ENCODE results near the gene PHLPP1. TPM values are rescaled to one million over a fixed set of nuclear protein-coding genes. Genes with fewer than 3 reads are reported as not detected.

PHLPP1 gene
- total RNA-seq, 1 experiment from 2014 or later, result 39.9 TPM

DNA sequence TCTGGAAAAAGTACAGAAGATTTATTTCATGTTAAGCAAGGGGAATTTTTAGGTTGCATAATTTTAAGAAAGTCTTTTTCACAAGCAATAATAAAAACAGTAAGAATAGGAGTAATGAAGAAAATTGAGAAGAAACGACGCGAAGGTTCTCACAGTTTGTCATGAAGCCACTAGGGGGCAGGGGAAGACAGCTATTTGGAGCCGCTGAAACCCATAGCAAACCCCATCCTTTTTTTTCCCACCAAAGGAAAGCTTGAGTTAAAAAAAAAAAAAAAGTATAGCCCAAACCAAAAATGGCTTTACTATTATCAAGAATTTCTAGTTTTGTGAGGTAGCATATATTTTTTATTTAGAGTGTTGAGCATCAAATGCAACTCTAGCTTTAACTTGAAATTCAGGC, 300.9 kb downstream of the PHLPP1 start:
- Histone ChIP-seq H3K79me2 (ENCODE audit: insufficient read depth, low read length) (no peaks in the 10 kb centered on the region), H3K79me1 (ENCODE audit: insufficient read depth, low read depth, low read length, poor library complexity, severe bottlenecking) (no peaks in the 10 kb centered on the region), H2BK12ac (ENCODE audit: insufficient read length, low read depth, low read length) (no peak overlapping the region), H4K91ac (ENCODE audit: insufficient read length, low read depth, low read length) (no peak overlapping the region), H4K20me1 (ENCODE audit: control insufficient read depth, insufficient read depth, insufficient read length) (no peaks in the 10 kb centered on the region), H2BK120ac (ENCODE audit: low read depth, low read length, poor library complexity, severe bottlenecking) (no peak overlapping the region), H3K23me2 (ENCODE audit: insufficient read length, low read depth, low read length, poor library complexity, severe bottlenecking) (no peaks in the 10 kb centered on the region), H2AK5ac (ENCODE audit: insufficient read length, low read length) (no peak overlapping the region), H3K27me3 (ENCODE audit: insufficient read depth, low read length) (no peaks in the 10 kb centered on the region), H3K9ac (ENCODE audit: extremely low read depth, insufficient read length, low read length) (no peak overlapping the region), H3K9me3 (ENCODE audit: control insufficient read depth, low read depth, low read length) (no peaks in the 10 kb centered on the region), H3K56ac (ENCODE audit: insufficient read length, low read depth, low read length) (no peak overlapping the region), H3K4ac (ENCODE audit: low read depth, low read length) (no peak overlapping the region), H4K5ac (ENCODE audit: insufficient read length, low read depth, low read length) (no peak overlapping the region), H2BK15ac (ENCODE audit: low read depth, low read length) (no peak overlapping the region), H4K8ac (replicated peaks; ENCODE audit: insufficient read length, low read depth, low read length) (no peak overlapping the region), H2BK5ac (ENCODE audit: insufficient read length, low read length) (no peak overlapping the region), H3K23ac (ENCODE audit: insufficient read length, low read depth, low read length) (no peak overlapping the region), H3K4me1 (ENCODE audit: insufficient read depth, low read length) (no peaks in the 10 kb centered on the region), H3T11ph (ENCODE audit: low read length) (no peak overlapping the region), H3K4me2 (ENCODE audit: insufficient read depth, insufficient read length, low read length) (no peak overlapping the region), H2BK20ac (ENCODE audit: low read depth, low read length, poor library complexity, severe bottlenecking) (no peak overlapping the region), H3K27ac (ENCODE audit: insufficient read length, low read depth, low read length) (no peak overlapping the region), H2AFZ (ENCODE audit: low read length) (no peak overlapping the region), H3K14ac (ENCODE audit: insufficient read depth, low read length) (no peak overlapping the region), H3K18ac (ENCODE audit: insufficient read length, low read depth, low read length) (no peak overlapping the region)
- peaks cover 11 to 13% of the 10 kb centered on the region in 2 experiments for H3K9me3 Mint-ChIP-seq
- peaks cover 12% of the 10 kb centered on the region for H3K27me3 Mint-ChIP-seq (ENCODE audit: low read depth)
- peaks cover 2 to 13% (median 9%) of the 10 kb centered on the region in 3 experiments; a peak in 6 of 7 replicates for H3K36me3 Mint-ChIP-seq (ENCODE audit: insufficient read depth in 1 of 3, low read depth in 3 of 3)
- H3K27ac Mint-ChIP-seq, result no peak overlapping the region
- TF ChIP-seq, protein P1, sequence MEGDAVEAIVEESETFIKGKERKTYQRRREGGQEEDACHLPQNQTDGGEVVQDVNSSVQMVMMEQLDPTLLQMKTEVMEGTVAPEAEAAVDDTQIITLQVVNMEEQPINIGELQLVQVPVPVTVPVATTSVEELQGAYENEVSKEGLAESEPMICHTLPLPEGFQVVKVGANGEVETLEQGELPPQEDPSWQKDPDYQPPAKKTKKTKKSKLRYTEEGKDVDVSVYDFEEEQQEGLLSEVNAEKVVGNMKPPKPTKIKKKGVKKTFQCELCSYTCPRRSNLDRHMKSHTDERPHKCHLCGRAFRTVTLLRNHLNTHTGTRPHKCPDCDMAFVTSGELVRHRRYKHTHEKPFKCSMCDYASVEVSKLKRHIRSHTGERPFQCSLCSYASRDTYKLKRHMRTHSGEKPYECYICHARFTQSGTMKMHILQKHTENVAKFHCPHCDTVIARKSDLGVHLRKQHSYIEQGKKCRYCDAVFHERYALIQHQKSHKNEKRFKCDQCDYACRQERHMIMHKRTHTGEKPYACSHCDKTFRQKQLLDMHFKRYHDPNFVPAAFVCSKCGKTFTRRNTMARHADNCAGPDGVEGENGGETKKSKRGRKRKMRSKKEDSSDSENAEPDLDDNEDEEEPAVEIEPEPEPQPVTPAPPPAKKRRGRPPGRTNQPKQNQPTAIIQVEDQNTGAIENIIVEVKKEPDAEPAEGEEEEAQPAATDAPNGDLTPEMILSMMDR (conservative IDR thresholded peaks at IDR 0.05), result peak; percentile 89
- peaks cover 4% of the 10 kb centered on the region in 2 experiments; a peak in 2 of 4 replicates for H3K4me1 Mint-ChIP-seq
- DNase-seq, result peak; percentile 33
- no peak overlapping the region for H3K4me3 Mint-ChIP-seq
- WGBS (ENCODE audit: extremely low coverage, insufficient read length, low lambda C conversion rate), result no CpG with 5 or more reads among the region's 4 CpGs

Measured in H9 (cell line).